ENCODE measurements around the gene ADSS2. TPM values are rescaled to one million over a fixed set of nuclear protein-coding genes. Genes with fewer than 3 reads are reported as not detected.

The ADSS2 gene
- total and polyA plus RNA-seq, 2 of the 4 experiments (the other 2 are of a cell fraction): 14.9 to 30.1 TPM

GRCh38 chr1:244427647-244428046, 24.1 kb downstream of the ADSS2 start:
- ATAC-seq (ENCODE audit: low read depth) (no peak), DNase-seq (no peak)
- H3K9ac ChIP-seq (ENCODE audit: low read depth, low read length): no peak overlapping the region
- H3K27me3 ChIP-seq (ENCODE audit: control insufficient read depth, insufficient read depth, low read length): no peaks in the 10 kb centered on the region
- no peak overlapping the region for H4K5ac ChIP-seq (ENCODE audit: low read depth, low read length)
- CTCF ChIA-PET: no interaction called here
- H2BK20ac ChIP-seq (ENCODE audit: low read depth, low read length): no peak overlapping the region
- no peak overlapping the region for H2BK5ac ChIP-seq (ENCODE audit: low read depth, low read length, poor library complexity, severe bottlenecking)
- peaks cover 4% of the 10 kb centered on the region for H3K36me3 ChIP-seq (ENCODE audit: control insufficient read depth, insufficient read depth, low read length)
- in situ Hi-C loops (cut with MboI; ENCODE audit: low sequenced_read_pairs): no loop called here
- H2BK15ac ChIP-seq (ENCODE audit: low read depth, low read length): no peak overlapping the region
- no peak overlapping the region for H2AK5ac ChIP-seq (ENCODE audit: low read depth, low read length)
- intact Hi-C loops (cut with micrococcal nuclease): no loop called here
- no peak overlapping the region for H3K4me3 ChIP-seq (ENCODE audit: insufficient read depth, low read depth, low read length)
- H3K4me1 ChIP-seq (ENCODE audit: control insufficient read depth, insufficient read depth, low read length): no peaks in the 10 kb centered on the region
- H4K20me1 ChIP-seq (ENCODE audit: insufficient read depth, low read length): no peaks in the 10 kb centered on the region
- no peak overlapping the region for H3K18ac ChIP-seq (ENCODE audit: low read depth, low read length)
- no peak overlapping the region for H2BK120ac ChIP-seq (ENCODE audit: low read depth, low read length)
- H3K56ac ChIP-seq (ENCODE audit: extremely low read depth, insufficient read depth, low read length): no peak overlapping the region
- no peak for TF ChIP-seq SMC3 (IDR thresholded peaks at IDR 0.05; ENCODE audit: low read depth, low read length)
- TF ChIP-seq MAFK (IDR thresholded peaks at IDR 0.05; ENCODE audit: low read depth, low read length): no peak
- no peak overlapping the region for H3K23ac ChIP-seq (ENCODE audit: low read depth, low read length)
- no TSS peak for BruUV-seq (replicated peaks)
- H3K4ac ChIP-seq (ENCODE audit: low read depth, low read length): no peak overlapping the region
- H4K91ac ChIP-seq (ENCODE audit: insufficient read depth, low read depth, low read length): no peak overlapping the region
- peaks cover 3% of the 10 kb centered on the region; the same call in 1 of the 2 replicates for H3K9me1 ChIP-seq (ENCODE audit: insufficient read depth, low read length)
- H3K27ac ChIP-seq (ENCODE audit: insufficient read depth, low read length): no peak overlapping the region
- H3K4me2 ChIP-seq (ENCODE audit: low read depth, low read length): no peak overlapping the region
- no peak overlapping the region for H3K14ac ChIP-seq (replicated peaks; ENCODE audit: low read depth, low read length)
- POLR2A ChIA-PET (ENCODE audit: unreplicated experiment): no interaction called here
- no peak overlapping the region for H2AK9ac ChIP-seq (replicated peaks; ENCODE audit: low read depth, low read length, poor library complexity)
- no peak overlapping the region for H4K8ac ChIP-seq (ENCODE audit: low read depth in 2 of 2, low read length in 2 of 2)
- H2AFZ ChIP-seq (replicated peaks; ENCODE audit: low read length, poor library complexity): no peak overlapping the region
- dilution Hi-C loops (cut with HindIII; ENCODE audit: low sequenced_read_pairs, unreplicated experiment): no loop called here
- no peaks in the 10 kb centered on the region for H3K9me3 ChIP-seq (ENCODE audit: control insufficient read depth, insufficient read depth, low read length)
- H3K79me1 ChIP-seq (ENCODE audit: low read depth in 1 of 2, low read length in 2 of 2): peaks cover 23 to 25% of the 10 kb centered on the region in 2 experiments

Measured in IMR-90 (cell line).